HEK293 (cell line): ENCODE data around the gene RAB10.

Experiments
- GLI4 ChIP-seq: fragments of 450-650 bp; formaldehyde crosslinking; IDR thresholded peaks from 2 replicates; pipeline ENCODE4 v1.5.1; 2016; ENCODE audit warnings: missing biosample characterization, missing genetic modification characterization
- HOXA7 ChIP-seq: sonication (generic); formaldehyde crosslinking; IDR thresholded peaks from 2 replicates; pipeline ENCODE4 v1.8.1; 2022; ENCODE audit warnings: missing genetic modification reagents, borderline replicate concordance
- HOXC10 ChIP-seq: sonication (generic); formaldehyde crosslinking; IDR thresholded peaks from 2 replicates; pipeline ENCODE4 v1.8.1; 2023; ENCODE audit warnings: mild to moderate bottlenecking, missing genetic modification reagents
- KLF9 ChIP-seq: fragments of 450-650 bp; formaldehyde crosslinking; IDR thresholded peaks from 2 replicates; pipeline ENCODE4 v1.5.1; 2016; ENCODE audit warnings: missing biosample characterization, missing genetic modification characterization, low read depth
- PATZ1 ChIP-seq: fragments of 450-650 bp; formaldehyde crosslinking; IDR thresholded peaks from 2 replicates; pipeline ENCODE4 v1.5.1; 2016; ENCODE audit warnings: missing biosample characterization, missing genetic modification characterization
- PRDM1 ChIP-seq: fragments of 450-650 bp; formaldehyde crosslinking; IDR thresholded peaks from 2 replicates; pipeline ENCODE4; 2016; ENCODE audit warnings: missing biosample characterization, missing genetic modification characterization
- TRIM28 ChIP-seq: IDR thresholded peaks from 2 replicates; pipeline ENCODE4 v1.6.1; 2011; ENCODE audit warnings: low read length, control low read depth, borderline replicate concordance
- ZBTB49 ChIP-seq: fragments of 450-650 bp; formaldehyde crosslinking; IDR thresholded peaks from 2 replicates; pipeline ENCODE4 v1.5.1; 2016; ENCODE audit warnings: missing biosample characterization, missing genetic modification characterization, low read depth
- ZNF132 ChIP-seq: fragments of 450-650 bp; formaldehyde crosslinking; IDR thresholded peaks from 2 replicates; pipeline ENCODE4 v1.5.1; 2017; ENCODE audit warnings: missing biosample characterization, missing genetic modification characterization, borderline replicate concordance
- ZNF133 ChIP-seq: fragments of 450-650 bp; formaldehyde crosslinking; IDR thresholded peaks from 2 replicates; pipeline ENCODE4 v1.5.1; 2016; ENCODE audit warnings: missing biosample characterization, missing genetic modification characterization
- ZNF157 ChIP-seq: fragments of 450-650 bp; formaldehyde crosslinking; IDR thresholded peaks from 2 replicates; pipeline ENCODE4 v1.5.1; 2016; ENCODE audit warnings: missing biosample characterization, missing genetic modification characterization
- ZNF18 ChIP-seq: fragments of 450-650 bp; formaldehyde crosslinking; IDR thresholded peaks from 2 replicates; pipeline ENCODE4 v1.5.1; 2016; ENCODE audit warnings: missing biosample characterization, missing genetic modification characterization
- ZNF280C ChIP-seq: fragments of 450-650 bp; formaldehyde crosslinking; IDR thresholded peaks from 2 replicates; pipeline ENCODE4 v1.5.1; 2016; ENCODE audit warnings: missing biosample characterization, missing genetic modification characterization
- ZNF362 ChIP-seq: fragments of 450-650 bp; formaldehyde crosslinking; IDR thresholded peaks from 2 replicates; pipeline ENCODE4 v1.5.1; 2016; ENCODE audit warnings: missing biosample characterization, missing genetic modification characterization
- ZNF785 ChIP-seq: fragments of 450-650 bp; formaldehyde crosslinking; IDR thresholded peaks from 2 replicates; pipeline ENCODE4 v1.5.1; 2016; ENCODE audit warnings: missing biosample characterization, missing genetic modification characterization
- ZSCAN23 ChIP-seq: fragments of 450-650 bp; formaldehyde crosslinking; IDR thresholded peaks from 2 replicates; pipeline ENCODE4 v1.5.1; 2016; ENCODE audit warnings: missing biosample characterization, missing genetic modification characterization
- TF ChIP-seq, protein P1 (sequence below): fragments of 450-650 bp; formaldehyde crosslinking; IDR thresholded peaks from 2 replicates; pipeline ENCODE4 v1.5.1; 2016; ENCODE audit warnings: missing biosample characterization, missing genetic modification characterization
- TF ChIP-seq, protein P2 (sequence below): fragments of 450-650 bp; formaldehyde crosslinking; IDR thresholded peaks from 2 replicates; pipeline ENCODE4 v1.5.1; 2017; ENCODE audit warnings: missing biosample characterization, missing genetic modification characterization
- TF ChIP-seq, protein P3 (sequence below): fragments of 450-650 bp; formaldehyde crosslinking; conservative IDR thresholded peaks from 2 replicates; pipeline ENCODE4 v1.5.1; 2016; ENCODE audit warnings: low read depth, missing biosample characterization, missing genetic modification characterization

RAB10 gene

DNA sequence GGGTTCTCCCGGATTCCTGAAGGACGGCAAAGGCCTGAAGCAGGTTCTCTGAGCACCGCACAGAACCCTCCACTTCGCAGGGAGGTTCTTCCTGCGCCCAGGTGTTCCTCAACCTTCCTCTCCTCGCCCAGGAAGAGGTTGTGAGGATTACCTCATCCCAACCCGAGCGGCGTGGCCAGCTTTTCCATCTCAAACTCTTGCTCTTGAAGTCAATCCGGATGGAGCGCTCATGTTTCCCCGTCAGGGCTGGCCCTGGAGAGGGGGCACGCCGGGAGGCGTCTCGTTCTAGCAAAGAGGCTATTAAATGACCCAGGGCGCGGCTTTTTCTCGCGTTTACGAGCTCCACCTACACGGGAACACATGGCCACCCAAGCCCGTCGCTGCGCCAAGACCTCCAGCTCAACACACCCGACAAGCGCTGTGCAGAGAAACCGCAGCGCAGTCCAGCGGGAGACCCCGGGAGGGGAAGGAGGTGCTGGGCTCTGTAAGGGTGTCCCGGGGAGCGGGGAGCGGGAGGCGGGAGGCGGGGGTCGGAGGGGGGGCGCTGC, 540 bp upstream of the RAB10 start (continued):
- 0 out of 2 replicates have a peak, but pooled peaks have one; percentile 3 for TF ChIP-seq PRDM1 (tag by site-specific recombination)
- TF ChIP-seq ZNF157 (tag by site-specific recombination) = no peak
- no peak for TF ChIP-seq HOXA7 (CRISPR knock-in tag)
- TF ChIP-seq ZNF132 (tag by site-specific recombination) = no peak
- TF ChIP-seq ZNF133 = no peak
- no peak for TF ChIP-seq GLI4 (tag by site-specific recombination)
- no peak for TF ChIP-seq ZBTB49 (tag by site-specific recombination)
- TF ChIP-seq, protein P1, sequence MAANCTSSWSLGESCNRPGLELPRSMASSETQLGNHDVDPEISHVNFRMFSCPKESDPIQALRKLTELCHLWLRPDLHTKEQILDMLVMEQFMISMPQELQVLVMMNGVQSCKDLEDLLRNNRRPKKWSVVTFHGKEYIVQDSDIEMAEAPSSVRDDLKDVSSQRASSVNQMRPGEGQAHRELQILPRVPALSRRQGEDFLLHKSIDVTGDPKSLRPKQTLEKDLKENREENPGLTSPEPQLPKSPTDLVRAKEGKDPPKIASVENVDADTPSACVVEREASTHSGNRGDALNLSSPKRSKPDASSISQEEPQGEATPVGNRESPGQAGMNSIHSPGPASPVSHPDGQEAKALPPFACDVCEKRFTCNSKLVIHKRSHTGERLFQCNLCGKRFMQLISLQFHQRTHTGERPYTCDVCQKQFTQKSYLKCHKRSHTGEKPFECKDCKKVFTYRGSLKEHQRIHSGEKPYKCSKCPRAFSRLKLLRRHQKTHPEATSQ (tag by site-specific recombination) = no peak
- TF ChIP-seq HOXC10 (CRISPR knock-in tag) = no peak
- no peak for TF ChIP-seq ZNF362 (tag by site-specific recombination)
- TF ChIP-seq, protein P2, sequence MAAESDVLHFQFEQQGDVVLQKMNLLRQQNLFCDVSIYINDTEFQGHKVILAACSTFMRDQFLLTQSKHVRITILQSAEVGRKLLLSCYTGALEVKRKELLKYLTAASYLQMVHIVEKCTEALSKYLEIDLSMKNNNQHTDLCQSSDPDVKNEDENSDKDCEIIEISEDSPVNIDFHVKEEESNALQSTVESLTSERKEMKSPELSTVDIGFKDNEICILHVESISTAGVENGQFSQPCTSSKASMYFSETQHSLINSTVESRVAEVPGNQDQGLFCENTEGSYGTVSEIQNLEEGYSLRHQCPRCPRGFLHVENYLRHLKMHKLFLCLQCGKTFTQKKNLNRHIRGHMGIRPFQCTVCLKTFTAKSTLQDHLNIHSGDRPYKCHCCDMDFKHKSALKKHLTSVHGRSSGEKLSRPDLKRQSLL = peak; percentile 41; the same call in 1 of the 2 replicates
- no peak for TF ChIP-seq KLF9 (tag by site-specific recombination)
- no peak for TF ChIP-seq TRIM28
- no peak for TF ChIP-seq ZSCAN23 (tag by site-specific recombination)
- TF ChIP-seq ZNF18 = no peak
- TF ChIP-seq PATZ1 (tag by site-specific recombination) = peak; percentile 86
- TF ChIP-seq ZNF280C (tag by site-specific recombination) = no peak
- TF ChIP-seq ZNF785 (tag by site-specific recombination) = no peak
- TF ChIP-seq, protein P3, sequence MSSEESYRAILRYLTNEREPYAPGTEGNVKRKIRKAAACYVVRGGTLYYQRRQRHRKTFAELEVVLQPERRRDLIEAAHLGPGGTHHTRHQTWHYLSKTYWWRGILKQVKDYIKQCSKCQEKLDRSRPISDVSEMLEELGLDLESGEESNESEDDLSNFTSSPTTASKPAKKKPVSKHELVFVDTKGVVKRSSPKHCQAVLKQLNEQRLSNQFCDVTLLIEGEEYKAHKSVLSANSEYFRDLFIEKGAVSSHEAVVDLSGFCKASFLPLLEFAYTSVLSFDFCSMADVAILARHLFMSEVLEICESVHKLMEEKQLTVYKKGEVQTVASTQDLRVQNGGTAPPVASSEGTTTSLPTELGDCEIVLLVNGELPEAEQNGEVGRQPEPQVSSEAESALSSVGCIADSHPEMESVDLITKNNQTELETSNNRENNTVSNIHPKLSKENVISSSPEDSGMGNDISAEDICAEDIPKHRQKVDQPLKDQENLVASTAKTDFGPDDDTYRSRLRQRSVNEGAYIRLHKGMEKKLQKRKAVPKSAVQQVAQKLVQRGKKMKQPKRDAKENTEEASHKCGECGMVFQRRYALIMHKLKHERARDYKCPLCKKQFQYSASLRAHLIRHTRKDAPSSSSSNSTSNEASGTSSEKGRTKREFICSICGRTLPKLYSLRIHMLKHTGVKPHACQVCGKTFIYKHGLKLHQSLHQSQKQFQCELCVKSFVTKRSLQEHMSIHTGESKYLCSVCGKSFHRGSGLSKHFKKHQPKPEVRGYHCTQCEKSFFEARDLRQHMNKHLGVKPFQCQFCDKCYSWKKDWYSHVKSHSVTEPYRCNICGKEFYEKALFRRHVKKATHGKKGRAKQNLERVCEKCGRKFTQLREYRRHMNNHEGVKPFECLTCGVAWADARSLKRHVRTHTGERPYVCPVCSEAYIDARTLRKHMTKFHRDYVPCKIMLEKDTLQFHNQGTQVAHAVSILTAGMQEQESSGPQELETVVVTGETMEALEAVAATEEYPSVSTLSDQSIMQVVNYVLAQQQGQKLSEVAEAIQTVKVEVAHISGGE (tag by site-specific recombination) = peak; percentile 20; the same call in 1 of the 2 replicates
